HepG2 (cell line): Measurements from ENCODE around the gene NSD1. TPM values are rescaled to one million over a fixed set of nuclear protein-coding genes. Genes with fewer than 3 reads are reported as not detected.
A peak's percentile ranks its signal among the peaks of the same experiment; 100 is the strongest.

Experiments
- BCLAF1 ChIP-seq: fragments of 450-650 bp; IDR thresholded peaks from 2 replicates; pipeline ENCODE4 v1.6.1; 2017; ENCODE audit warnings: mild to moderate bottlenecking
- BORCS8-MEF2B ChIP-seq: sonication (generic); formaldehyde crosslinking; IDR thresholded peaks from 2 replicates; pipeline ENCODE4 v1.8.0; 2022; ENCODE audit warnings: mild to moderate bottlenecking, missing genetic modification reagents
- EEA1 ChIP-seq: sonication (generic); formaldehyde crosslinking; IDR thresholded peaks from 2 replicates; pipeline ENCODE4 v1.5.1; 2020; ENCODE audit warnings: mild to moderate bottlenecking, missing genetic modification reagents, borderline replicate concordance
- KAT8 ChIP-seq: IDR thresholded peaks from 2 replicates; pipeline ENCODE4 v1.6.1; 2016; ENCODE audit warnings: missing genetic modification reagents, missing compliant biosample characterization
- MIXL1 ChIP-seq: IDR thresholded peaks from 2 replicates; pipeline ENCODE4 v1.6.1; 2016
- PAXIP1 ChIP-seq: sonication (generic); formaldehyde crosslinking; conservative IDR thresholded peaks from 2 replicates; pipeline ENCODE4 v1.4.0; 2020; ENCODE audit warnings: mild to moderate bottlenecking, missing genetic modification reagents, moderate library complexity
- PLRG1 ChIP-seq: fragments of 450-650 bp; conservative IDR thresholded peaks from 2 replicates; pipeline ENCODE4 v1.6.1; 2016
- RBM39 ChIP-seq: fragments of 200-400 bp; formaldehyde crosslinking; IDR thresholded peaks from one replicate; pipeline ENCODE4 v1.6.1; 2018; ENCODE audit warnings: antibody characterized with exemption, mild to moderate bottlenecking, low read depth, low read length; ENCODE audit not compliant: poor library complexity, severe bottlenecking
- SMAD9 ChIP-seq: sonication (generic); formaldehyde crosslinking; IDR thresholded peaks from 2 replicates; pipeline ENCODE4 v1.5.1; 2020; ENCODE audit warnings: mild to moderate bottlenecking, missing genetic modification reagents
- TAF15 ChIP-seq: fragments of 200-400 bp; formaldehyde crosslinking; IDR thresholded peaks from one replicate; pipeline ENCODE4 v1.6.1; 2018; ENCODE audit warnings: mild to moderate bottlenecking, low read depth, low read length; ENCODE audit not compliant: poor library complexity, severe bottlenecking
- ZNF251 ChIP-seq: sonication (generic); formaldehyde crosslinking; IDR thresholded peaks from 2 replicates; pipeline ENCODE4 v1.9.0; 2021; ENCODE audit warnings: mild to moderate bottlenecking, missing genetic modification reagents
- ZNF292 ChIP-seq: sonication (generic); formaldehyde crosslinking; IDR thresholded peaks from 2 replicates; pipeline ENCODE4 v1.8.1; 2022; ENCODE audit warnings: mild to moderate bottlenecking, low read depth, missing genetic modification reagents, borderline replicate concordance
- ZNF496 ChIP-seq: sonication (generic); formaldehyde crosslinking; IDR thresholded peaks from 2 replicates; pipeline ENCODE4 v1.8.1; 2023; ENCODE audit warnings: mild to moderate bottlenecking, moderate library complexity, missing genetic modification reagents; ENCODE audit not compliant: insufficient replicate concordance
- ZNF512B ChIP-seq: sonication (generic); formaldehyde crosslinking; IDR thresholded peaks from 2 replicates; pipeline ENCODE4 v1.5.1; 2020; ENCODE audit warnings: missing genetic modification reagents, mild to moderate bottlenecking, borderline replicate concordance
- ZNF577 ChIP-seq: sonication (generic); formaldehyde crosslinking; IDR thresholded peaks from 2 replicates; pipeline ENCODE4 v1.4.0; 2020; ENCODE audit warnings: mild to moderate bottlenecking, low read depth, missing genetic modification reagents, borderline replicate concordance
- ZNF619 ChIP-seq: sonication (generic); formaldehyde crosslinking; IDR thresholded peaks from 2 replicates; pipeline ENCODE4 v1.4.0; 2020; ENCODE audit warnings: mild to moderate bottlenecking, missing genetic modification reagents
- ZNF660 ChIP-seq: sonication (generic); formaldehyde crosslinking; IDR thresholded peaks from 2 replicates; pipeline ENCODE4 v1.5.1; 2020; ENCODE audit warnings: mild to moderate bottlenecking, low read depth, missing genetic modification reagents, borderline replicate concordance
- ZNF720 ChIP-seq: sonication (generic); formaldehyde crosslinking; IDR thresholded peaks from 2 replicates; pipeline ENCODE4 v1.4.0; 2020; ENCODE audit warnings: missing genetic modification reagents
- ZNF740 ChIP-seq: sonication (generic); formaldehyde crosslinking; IDR thresholded peaks from 2 replicates; pipeline ENCODE4 v1.4.0; 2020; ENCODE audit warnings: missing genetic modification reagents
- ZNF792 ChIP-seq: IDR thresholded peaks from 2 replicates; pipeline ENCODE4 v1.6.1; 2016
- ZNF879 ChIP-seq: sonication (generic); formaldehyde crosslinking; IDR thresholded peaks from 2 replicates; pipeline ENCODE4 v1.8.1; 2023; ENCODE audit warnings: missing genetic modification reagents
- polyA plus RNA-seq, 8 experiments: library from polyadenylated mRNA; depleted of rRNA in 3 of 8; stranded (reverse) in 7 of 8; unstranded in 1 of 8; fragments of >200 nt; fragmentation: Illumina TruSeq in 4 of 8; extraction: Trizol in 4 of 8; gene quantifications; 2 replicates each; pipeline versions ENCODE4 v1.2.1 to v1.2.3, GENCODE V29; 2011 to 2016; ENCODE audit warnings: low read depth in 4 of 8, missing spikeins in 1 of 8, mixed read lengths in 1 of 8; ENCODE audit not compliant: insufficient read depth in 1 of 8
- total RNA-seq, 5 experiments: library from RNA; depleted of rRNA; stranded (reverse); fragments of >200 nt; fragmentation: Illumina TruSeq; extraction: Trizol; gene quantifications; 2 replicates each; pipeline ENCODE4 v1.2.3, GENCODE V29; 2016; ENCODE audit warnings: low read depth in 1 of 5

Gene NSD1
- total and polyA plus RNA-seq, 2 of the 13 experiments (the other 11 are each of a cell fraction or from before 2014, with no cell fraction given): 0.01 to 0.09 TPM

GRCh38 chr5:177087398-177088005 lies 46.1 kb upstream of the NSD1 start (continued):
- TF ChIP-seq ZNF577 (0 out of 2 replicates have a peak, but pooled peaks have one; percentile 33), ZNF720 (peak; percentile 11; the same call in 1 of the 2 replicates), ZNF496 (no peak), RBM39 (no peak), BORCS8-MEF2B (0 out of 2 replicates have a peak, but pooled peaks have one; percentile 5), ZNF879 (CRISPR knock-in tag) (no peak; the same call in 1 of the 2 replicates), ZNF512B (CRISPR knock-in tag) (no peak), MIXL1 (CRISPR knock-in tag) (no peak; the same call in 1 of the 2 replicates), ZNF660 (CRISPR knock-in tag) (0 out of 2 replicates have a peak, but pooled peaks have one; percentile 78), EEA1 (CRISPR knock-in tag) (0 out of 2 replicates have a peak, but pooled peaks have one; percentile 12), PAXIP1 (peak; percentile 13; the same call in 1 of the 2 replicates), ZNF251 (CRISPR knock-in tag) (no peak), SMAD9 (no peak), ZNF792 (CRISPR knock-in tag) (no peak), TAF15 (no peak), ZNF740 (CRISPR knock-in tag) (no peak), ZNF292 (CRISPR knock-in tag) (no peak), BCLAF1 (no peak), PLRG1 (no peak), KAT8 (CRISPR knock-in tag) (no peak), ZNF619 (CRISPR knock-in tag) (0 out of 2 replicates have a peak, but pooled peaks have one; percentile 54)
